Measurements from ENCODE around the gene KCNK4. TPM values are rescaled to one million over a fixed set of nuclear protein-coding genes. Genes with fewer than 3 reads are reported as not detected.

The KCNK4 gene
- total RNA-seq, 1 donor from 2014 or later = 0.76 TPM

GRCh38 chr11:64267207-64267945, 23.7 kb upstream of the KCNK4 start:
- intact Hi-C loops (cut with micrococcal nuclease) = no loop called here

DNA sequence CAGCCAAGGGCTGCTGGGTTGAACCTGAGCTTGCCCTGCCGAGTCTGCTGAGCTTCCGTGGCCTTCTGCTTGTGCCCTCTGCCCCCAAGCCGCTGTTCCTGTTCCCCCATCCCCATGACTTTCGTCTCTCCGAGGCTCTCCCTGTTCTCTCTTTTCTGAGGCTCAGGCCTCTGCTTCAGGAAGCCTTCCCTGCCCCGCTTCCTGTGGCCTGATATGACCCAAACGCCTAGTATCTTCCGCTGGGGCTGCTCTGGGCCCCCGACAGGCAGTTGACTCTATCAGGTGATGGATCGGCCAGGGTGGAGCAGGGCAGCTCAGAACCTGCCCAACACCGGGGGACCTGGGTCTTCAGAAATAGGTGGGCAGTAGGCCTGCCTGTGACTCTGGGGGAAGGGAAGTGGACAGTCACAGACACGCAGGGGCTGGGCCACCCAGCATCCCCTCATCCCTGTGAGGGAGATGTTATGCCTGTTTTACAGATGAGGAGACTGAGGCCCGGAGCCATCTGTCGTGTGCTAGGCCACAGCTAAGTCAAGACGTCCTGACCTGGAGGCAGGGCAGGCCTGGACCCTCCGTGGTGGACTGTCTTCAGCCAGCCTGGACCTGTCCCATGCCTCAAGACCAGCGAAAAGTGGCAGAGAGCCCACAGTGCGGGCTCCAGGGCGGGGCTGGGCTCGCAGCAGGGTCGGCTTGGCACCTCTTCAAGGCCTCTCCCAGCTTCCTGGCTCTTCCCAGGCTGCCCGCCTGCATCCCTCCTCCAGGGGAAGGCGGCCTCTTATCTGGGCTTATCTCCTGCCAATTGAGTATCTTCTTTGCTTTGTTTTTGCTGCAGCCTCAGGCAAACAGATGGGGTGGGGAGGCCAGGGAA, 22.8 kb upstream of the KCNK4 start:
- intact Hi-C loops (cut with micrococcal nuclease) = loop anchor here (2.0 kb wide), 1 partner anchor 73 kb away; the partner anchor contains the start of gene CCDC88B

DNA sequence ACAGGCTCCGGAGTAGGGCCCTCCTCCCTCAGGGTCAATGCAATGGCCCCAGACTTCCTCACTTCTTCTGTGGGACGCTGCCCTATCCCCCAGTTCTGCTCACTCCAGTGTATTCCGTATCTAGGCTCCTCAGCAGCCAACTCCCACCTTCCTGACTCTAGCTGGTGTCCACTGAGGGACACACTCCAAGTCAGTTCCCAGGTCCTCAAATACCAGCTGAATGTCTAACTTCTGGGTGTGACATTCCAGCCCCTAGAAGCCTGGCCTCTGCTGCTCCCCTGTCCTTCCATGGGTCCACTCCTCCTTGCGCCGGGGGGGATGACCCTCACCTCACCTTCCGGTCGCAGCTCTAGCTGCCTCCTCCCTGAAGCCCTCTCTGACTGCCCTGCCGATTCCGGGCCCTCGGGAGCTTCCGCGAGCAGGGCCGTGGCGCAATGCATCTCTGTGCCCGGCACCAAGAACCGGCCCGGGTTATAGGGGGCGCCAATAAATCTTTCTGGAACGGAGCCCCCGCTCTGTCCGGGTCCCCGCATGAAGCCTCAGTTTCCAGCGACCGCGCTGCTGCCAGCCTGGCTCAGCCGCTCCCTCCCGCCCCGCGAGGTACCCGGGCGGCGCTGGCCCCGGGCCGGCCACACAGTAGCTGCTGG, 22.1 kb upstream of the KCNK4 start:
- intact Hi-C loops (cut with micrococcal nuclease) = loop anchor here (1.0 to 2.0 kb wide), 6 partner anchors 18 to 509 kb away; partner anchors contain the start of genes CCDC88B, DNAJC4, PLCB3 and PPP1R14B

GRCh38 chr11:64269540-64270220, 21.4 kb upstream of the KCNK4 start:
- intact Hi-C loops (cut with micrococcal nuclease) = loop anchor here (1.0 to 2.0 kb wide), 14 partner anchors 16 to 648 kb away; partner anchors contain the start of genes ATG2A, CCDC88B, DNAJC4 and ESRRA

GRCh38 chr11:64275031-64275800, 15.9 kb upstream of the KCNK4 start:
- intact Hi-C loops (cut with micrococcal nuclease) = no loop called here

DNA sequence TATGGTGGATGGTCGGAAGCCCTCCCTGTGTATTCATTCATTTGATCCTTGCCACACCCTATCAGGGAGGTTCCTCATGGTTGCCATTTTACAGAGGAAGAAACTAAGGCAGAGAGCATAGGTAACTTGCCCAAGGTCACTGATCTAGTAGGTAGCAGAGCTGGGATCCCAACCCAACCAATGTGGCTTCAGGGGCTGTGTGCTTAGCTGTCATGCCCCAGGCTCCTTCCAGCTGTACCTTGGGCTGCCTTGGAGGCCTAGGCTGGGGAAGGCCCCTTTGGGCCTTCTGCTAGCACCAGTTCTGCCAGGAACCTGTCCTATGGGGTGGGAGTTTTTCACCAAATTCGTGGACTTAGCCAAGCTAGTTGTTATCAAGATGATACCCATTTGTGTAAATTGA, 15.3 kb upstream of the KCNK4 start:
- intact Hi-C loops (cut with micrococcal nuclease) = no loop called here

GRCh38 chr11:64276653-64277431, 14.3 kb upstream of the KCNK4 start:
- intact Hi-C loops (cut with micrococcal nuclease) = no loop called here

- intact Hi-C loops (cut with micrococcal nuclease) = no loop called here
These were observed 12.4 kb upstream of the KCNK4 start for GRCh38 chr11:64278576-64279190.

DNA sequence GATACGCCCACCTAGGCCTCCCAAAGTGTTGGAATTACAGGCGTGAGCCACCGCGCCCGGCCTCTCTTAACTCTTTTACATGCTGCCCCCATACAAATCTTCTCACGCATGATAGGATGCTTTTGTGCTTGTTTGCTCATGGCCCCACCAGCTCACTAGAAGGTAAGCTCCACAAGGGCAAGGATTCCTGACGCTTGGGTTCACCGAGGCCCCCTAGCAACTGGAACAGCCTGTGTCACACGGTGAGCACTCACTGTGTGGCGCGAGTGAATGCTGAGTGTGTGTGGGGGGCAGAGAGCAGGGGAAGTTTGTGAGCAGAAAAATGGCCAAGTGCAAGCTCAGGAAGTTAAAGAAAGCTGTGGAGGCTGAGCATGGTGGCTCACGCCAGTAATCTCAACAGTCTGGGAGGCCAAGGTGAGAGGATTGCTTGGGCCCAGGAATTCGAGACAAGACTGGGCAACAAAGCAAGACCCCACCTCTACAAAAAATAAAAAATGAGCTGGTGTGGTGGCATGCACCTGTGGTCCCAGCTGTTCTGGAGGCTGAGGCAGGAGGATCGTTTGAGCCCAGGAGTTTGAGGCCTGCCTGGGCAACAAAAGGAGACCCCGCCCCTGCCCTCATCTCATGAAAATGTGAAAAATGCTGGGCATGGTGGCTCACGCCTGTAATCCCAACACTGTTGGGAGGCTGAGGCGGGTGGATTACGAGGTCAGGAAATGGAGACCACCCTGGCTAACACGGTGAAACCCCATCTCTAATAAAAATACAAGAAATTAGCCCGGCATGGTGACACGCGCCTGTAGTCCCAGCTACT, 8.9 kb upstream of the KCNK4 start:
- intact Hi-C loops (cut with micrococcal nuclease) = no loop called here

- intact Hi-C loops (cut with micrococcal nuclease) = no loop called here
These were observed 8.0 kb upstream of the KCNK4 start for GRCh38 chr11:64283092-64283491.

DNA sequence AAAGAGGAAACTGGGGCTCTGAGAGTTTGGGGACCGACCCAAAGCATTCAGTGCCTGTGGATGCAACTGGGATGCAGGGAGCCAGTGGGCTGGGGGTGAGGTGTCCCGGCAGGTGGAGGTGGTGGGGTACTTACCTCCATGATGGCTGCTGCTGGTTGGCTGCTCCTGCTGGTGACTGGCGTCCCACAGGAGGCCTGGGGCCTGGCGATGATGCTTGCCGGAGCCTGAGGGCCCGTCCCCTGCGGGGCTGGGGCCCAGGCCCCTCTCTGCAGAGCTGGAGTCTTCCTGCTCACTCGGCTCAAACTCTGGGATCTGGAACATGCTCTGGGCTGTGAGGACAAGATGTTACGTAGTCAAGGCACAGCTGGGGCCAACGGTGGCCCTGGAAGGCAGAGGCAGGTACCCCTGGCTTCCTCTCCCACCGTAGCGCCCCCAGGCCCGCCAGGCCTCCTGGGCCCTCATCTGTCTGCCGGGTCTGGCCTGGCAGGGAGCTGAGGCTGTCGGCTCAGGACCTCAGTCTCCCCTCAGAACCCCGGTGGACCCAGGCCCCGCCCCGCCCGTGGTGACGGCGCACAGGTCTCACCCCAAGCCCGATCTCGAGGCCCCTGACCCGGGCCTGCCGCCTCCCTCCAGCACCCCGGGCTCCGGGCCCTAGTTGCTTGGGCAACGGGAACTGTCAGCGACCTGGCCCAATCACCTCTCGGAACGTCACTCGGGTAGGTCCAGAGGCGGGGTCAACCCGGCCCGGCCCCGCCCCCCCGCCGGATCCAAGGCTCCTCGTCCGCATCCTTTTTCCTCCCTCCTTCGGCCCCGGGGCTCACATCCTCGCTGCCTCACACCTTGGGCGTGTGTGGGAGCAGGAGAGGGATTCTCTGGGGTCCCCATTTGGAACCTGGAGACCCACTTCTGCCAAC, 6.8 kb upstream of the KCNK4 start, which contains the start of gene BAD:
BAD (minus strand) TSS at position 618 of the 914 bp plus-strand sequence; CDS start at position 321, 297 bp downstream.
- intact Hi-C loops (cut with micrococcal nuclease) = loop anchor here (1.0 kb wide), 4 partner anchors 33 to 99 kb away; partner anchors contain the start of gene PLCB3

DNA sequence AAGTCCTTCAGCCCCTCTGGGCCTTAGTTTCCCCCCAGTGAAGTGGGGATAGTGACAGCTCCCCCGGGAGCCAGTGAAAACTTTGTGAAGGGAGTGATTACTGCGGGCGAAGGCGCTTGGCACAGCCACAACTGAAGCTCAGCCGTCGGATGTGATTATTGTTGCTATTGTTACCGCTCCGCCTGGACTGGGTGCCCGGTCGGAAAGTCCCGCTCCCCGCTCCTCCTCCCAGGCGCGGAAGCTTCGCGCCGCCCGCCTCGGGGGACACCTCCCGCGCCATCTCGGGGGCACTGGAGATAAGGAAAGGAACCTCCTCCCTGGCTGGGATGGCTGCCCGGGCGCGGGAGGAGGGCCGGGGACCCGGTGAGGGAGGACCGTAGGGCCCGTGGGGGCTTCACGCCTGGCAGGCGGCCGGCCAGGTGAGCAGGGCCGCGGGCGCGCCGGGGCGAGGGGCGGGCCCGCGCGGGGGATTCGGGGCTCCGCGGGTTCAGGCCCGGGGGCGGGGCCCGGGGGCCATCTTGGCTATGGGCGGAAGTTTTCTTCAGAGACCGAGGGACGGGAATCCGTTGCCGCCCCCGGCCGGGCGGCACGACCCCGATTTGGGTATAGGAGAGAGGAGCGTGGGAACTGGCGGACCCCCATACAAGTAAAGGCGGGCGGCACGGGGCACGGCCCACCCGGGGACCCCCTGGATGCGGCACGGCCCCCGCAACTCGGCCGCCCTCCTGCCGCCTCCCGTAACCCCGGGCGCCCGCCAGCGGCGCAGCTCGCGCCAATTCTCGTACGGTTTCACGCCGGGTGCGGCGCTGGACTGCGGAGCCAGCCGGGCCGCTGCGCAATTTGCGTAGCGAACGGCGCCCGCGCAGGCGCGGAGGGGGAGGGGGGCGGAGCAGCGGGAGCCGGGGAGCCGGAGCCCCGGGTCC, 5.9 kb upstream of the KCNK4 start, which contains the start of gene GPR137:
GPR137 (plus strand) TSS at position 887 of the 923 bp plus-strand sequence. CDS start 677 bp downstream, outside the sequence.
- intact Hi-C loops (cut with micrococcal nuclease) = loop anchor here (1.0 kb wide), 8 partner anchors 15 to 100 kb away; partner anchors contain the start of genes ESRRA, FKBP2, PLCB3 and TRMT112

GRCh38 chr11:64285885-64286800, 5.0 kb upstream of the KCNK4 start:
- intact Hi-C loops (cut with micrococcal nuclease) = loop anchor here (1.0 kb wide), 4 partner anchors 16 to 45 kb away; partner anchors contain the start of genes ESRRA, FKBP2 and TRMT112

DNA sequence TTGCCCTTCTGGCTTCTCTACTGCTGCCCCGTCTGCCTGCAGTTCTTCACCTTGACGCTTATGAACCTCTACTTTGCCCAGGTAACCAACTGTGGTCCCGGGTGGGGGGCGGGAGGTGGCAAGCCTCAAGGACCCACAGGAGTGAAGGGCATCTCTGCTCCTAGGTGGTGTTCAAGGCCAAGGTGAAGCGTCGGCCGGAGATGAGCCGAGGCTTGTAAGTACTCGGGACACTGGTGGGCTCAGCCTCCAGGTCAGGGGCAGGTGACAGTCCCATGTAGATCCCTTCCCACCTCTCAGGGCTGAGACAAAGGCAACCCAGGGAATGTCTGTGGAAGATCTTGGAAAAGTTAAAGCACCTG, 4.3 kb upstream of the KCNK4 start:
- intact Hi-C loops (cut with micrococcal nuclease) = no loop called here

Measured in T-helper 1 cell treated with Interleukin-12 subunit alpha and Interleukin-12 subunit beta and Interleukin-4 antibody, amounts not matched to agents 30 ng/mL and 1 ng/mL, for 36 hours (primary cell).